A673 (cell line): ENCODE data around the gene NINJ2.

ENCODE experiments used
- CTCF ChIP-seq: fragments of 300-800, 200-600 bp; sonication (generic); conservative IDR thresholded peaks from 2 replicates; pipeline ENCODE4 v1.5.1; 2017; ENCODE audit warnings: low read depth, mild to moderate bottlenecking, antibody characterized with exemption, low read length, moderate library complexity, mixed read lengths
- EZH2 ChIP-seq: fragments of 200-600 bp; sonication (generic); IDR thresholded peaks from 2 replicates; pipeline ENCODE4 v1.6.1; 2017; ENCODE audit warnings: borderline replicate concordance, low read depth, mild to moderate bottlenecking, mixed read lengths, antibody characterized with exemption, low read length; ENCODE audit not compliant: poor library complexity, severe bottlenecking

GRCh38 chr12:538731-539539, 124.3 kb downstream of the NINJ2 start:
- TF ChIP-seq CTCF (no peak), EZH2 (no peak)
